ENCODE data around the gene FOXO3.

DNA sequence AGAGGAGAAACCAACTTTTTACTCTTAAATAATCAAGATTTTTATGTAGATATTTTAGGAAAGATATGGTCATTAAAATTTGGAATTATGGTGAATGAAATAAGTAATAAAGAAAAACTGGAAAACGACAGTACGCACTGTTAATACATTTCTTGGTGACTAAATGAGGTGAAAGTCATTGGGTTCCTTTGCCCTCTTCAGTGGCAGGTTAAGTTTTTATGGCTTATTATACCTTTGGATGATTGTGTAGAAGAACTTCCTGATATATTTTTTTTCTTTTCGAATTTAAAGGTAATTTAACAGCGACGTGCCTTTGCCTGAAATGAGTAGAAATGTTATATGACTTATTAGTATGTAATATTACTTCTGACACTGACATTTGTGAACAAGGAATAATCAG, 43.4 kb downstream of the FOXO3 start:
- TF ChIP-seq, protein P1, sequence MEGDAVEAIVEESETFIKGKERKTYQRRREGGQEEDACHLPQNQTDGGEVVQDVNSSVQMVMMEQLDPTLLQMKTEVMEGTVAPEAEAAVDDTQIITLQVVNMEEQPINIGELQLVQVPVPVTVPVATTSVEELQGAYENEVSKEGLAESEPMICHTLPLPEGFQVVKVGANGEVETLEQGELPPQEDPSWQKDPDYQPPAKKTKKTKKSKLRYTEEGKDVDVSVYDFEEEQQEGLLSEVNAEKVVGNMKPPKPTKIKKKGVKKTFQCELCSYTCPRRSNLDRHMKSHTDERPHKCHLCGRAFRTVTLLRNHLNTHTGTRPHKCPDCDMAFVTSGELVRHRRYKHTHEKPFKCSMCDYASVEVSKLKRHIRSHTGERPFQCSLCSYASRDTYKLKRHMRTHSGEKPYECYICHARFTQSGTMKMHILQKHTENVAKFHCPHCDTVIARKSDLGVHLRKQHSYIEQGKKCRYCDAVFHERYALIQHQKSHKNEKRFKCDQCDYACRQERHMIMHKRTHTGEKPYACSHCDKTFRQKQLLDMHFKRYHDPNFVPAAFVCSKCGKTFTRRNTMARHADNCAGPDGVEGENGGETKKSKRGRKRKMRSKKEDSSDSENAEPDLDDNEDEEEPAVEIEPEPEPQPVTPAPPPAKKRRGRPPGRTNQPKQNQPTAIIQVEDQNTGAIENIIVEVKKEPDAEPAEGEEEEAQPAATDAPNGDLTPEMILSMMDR (IDR thresholded peaks at IDR 0.05): no peak
- TF ChIP-seq EP300 (IDR thresholded peaks at IDR 0.05) (no peak), POLR2A (IDR thresholded peaks at IDR 0.05) (no peak)
